22Rv1 (cell line): ENCODE measurements around the gene FBH1.

ENCODE experiments used
- H3K27ac ChIP-seq: fragments of 450-650 bp; 2 replicates; pipeline ENCODE4 v1.5.1; 2017
- ZFX ChIP-seq: fragments of 450-650 bp; IDR thresholded peaks from 2 replicates; pipeline ENCODE4 v1.6.1; 2017; ENCODE audit warnings: antibody characterized with exemption, borderline replicate concordance
- TF ChIP-seq, protein P1 (sequence below): fragments of 450-650 bp; IDR thresholded peaks from 2 replicates; pipeline ENCODE4 v1.5.1; 2017; ENCODE audit warnings: mild to moderate bottlenecking

The FBH1 gene

DNA sequence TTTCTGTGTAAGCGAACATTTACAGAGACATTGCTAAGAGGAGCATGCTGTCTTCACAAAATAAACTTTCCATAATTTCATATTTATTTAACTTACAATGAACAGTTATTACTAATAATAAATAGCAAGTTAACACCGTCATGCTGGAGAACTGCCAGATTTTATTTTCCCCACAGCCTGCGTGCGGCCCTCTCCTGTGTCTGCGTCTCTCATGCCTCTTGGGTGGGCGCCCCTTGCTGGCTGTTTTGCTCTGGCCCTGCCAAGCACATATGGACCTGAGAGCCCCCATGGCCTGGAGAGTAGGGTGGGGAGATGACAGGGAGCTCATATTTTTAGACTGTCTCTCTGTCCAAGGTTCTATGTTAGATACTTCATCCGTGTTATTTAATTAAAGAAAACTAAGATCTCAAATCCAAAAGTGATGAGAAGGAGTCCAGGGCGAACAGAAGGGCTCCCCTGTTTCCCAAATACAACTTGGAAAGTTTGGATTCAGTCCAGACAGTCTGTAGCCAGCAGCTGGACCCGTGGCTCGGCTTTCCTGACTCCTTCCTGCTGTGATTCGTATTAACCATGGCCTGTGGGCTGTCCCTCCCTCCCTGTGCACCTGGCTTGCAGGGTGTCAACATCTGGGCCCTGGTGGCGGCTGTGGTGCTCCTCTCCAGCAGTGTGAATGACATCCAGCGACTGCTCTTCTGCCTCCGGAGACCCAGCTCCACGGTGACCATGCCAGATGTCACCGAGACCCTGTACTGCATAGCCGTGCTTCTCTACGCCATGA lies 20.5 kb downstream of the FBH1 start:
- TF ChIP-seq, protein P1, sequence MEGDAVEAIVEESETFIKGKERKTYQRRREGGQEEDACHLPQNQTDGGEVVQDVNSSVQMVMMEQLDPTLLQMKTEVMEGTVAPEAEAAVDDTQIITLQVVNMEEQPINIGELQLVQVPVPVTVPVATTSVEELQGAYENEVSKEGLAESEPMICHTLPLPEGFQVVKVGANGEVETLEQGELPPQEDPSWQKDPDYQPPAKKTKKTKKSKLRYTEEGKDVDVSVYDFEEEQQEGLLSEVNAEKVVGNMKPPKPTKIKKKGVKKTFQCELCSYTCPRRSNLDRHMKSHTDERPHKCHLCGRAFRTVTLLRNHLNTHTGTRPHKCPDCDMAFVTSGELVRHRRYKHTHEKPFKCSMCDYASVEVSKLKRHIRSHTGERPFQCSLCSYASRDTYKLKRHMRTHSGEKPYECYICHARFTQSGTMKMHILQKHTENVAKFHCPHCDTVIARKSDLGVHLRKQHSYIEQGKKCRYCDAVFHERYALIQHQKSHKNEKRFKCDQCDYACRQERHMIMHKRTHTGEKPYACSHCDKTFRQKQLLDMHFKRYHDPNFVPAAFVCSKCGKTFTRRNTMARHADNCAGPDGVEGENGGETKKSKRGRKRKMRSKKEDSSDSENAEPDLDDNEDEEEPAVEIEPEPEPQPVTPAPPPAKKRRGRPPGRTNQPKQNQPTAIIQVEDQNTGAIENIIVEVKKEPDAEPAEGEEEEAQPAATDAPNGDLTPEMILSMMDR: no peak
- no peak for TF ChIP-seq ZFX

DNA sequence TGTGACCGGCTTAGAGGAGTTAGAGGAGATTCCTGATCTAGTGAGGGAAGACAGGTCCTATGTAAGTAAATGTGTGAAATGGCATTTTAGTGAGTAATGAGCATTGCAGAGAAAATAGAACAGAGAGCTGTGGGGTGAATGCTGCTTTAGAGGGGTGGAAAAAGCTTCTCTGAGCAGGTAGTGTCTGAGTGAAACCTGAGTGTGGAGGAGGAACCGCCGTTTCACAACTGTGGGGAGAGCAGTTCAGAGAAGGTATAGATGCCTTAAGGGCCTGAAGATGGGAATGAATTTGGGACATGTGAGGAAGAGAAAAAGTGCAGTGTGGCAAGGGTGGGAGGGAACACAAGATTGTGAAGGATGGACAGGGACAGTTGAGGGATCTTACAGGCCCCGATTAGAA lies 21.6 kb downstream of the FBH1 start:
- no peak overlapping the region for H3K27ac ChIP-seq
- no peak for TF ChIP-seq ZFX
- TF ChIP-seq, protein P1: no peak

More for the DNA sequence above, 20.5 kb downstream of the FBH1 start:
- H3K27ac ChIP-seq: no peak overlapping the region

DNA sequence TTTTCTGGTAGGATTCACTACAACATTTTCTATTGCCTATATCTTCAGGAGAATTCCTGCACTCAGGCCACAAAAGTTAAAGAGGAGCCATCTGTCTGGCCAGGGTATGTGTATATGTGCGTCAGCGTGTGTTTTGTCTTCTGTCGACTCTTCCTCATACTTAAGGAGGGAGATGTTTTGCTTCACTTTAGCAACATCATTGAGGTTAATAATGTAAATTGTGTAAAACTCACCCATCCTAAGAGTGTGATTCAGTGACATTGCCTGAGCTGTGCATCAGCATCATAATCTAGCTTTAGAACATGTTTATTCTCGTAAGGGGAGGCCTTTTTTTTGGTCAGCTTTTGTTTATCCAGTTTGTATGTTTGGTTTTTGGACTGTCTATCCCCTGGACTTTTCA lies 23.7 kb downstream of the FBH1 start:
- TF ChIP-seq ZFX: no peak
- TF ChIP-seq, protein P1: no peak
- no peak overlapping the region for H3K27ac ChIP-seq

DNA sequence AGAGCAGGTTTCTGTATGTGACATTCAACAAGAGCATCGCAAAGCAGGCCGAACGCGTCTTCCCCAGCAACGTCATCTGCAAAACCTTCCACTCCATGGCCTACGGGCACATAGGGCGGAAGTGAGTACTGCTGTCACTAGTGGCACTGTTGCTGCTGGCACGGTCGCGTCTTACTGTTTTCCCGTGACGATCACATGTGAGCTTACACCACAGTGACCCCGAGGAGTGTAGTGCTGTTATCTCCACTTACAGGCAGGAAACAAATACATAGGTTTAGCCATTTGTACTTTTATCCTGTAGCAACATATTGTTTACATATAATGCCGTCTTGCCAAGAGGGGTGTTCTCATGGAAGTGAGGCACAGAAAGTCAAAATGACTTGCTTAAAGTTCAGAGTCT lies 25.4 kb downstream of the FBH1 start:
- TF ChIP-seq, protein P1: no peak
- TF ChIP-seq ZFX: no peak
- H3K27ac ChIP-seq: no peak overlapping the region

DNA sequence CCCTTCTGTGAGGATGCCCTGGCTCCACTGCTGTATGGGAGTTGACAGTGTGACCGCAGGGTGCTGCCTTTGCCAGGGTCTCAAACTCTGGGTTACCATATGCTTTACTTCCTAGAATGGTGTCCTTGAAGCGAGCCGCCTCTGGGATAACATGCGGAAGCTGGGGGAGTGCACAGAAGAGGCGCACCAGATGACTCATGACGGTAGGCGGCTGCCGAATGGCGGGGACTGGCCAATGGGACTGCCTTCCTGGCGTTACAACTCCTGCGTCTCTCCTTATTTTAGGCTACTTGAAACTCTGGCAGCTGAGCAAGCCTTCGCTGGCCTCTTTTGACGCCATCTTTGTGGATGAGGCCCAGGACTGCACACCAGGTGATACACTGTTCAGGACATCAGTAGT lies 27.3 kb downstream of the FBH1 start:
- H3K27ac ChIP-seq: no peak overlapping the region
- no peak for TF ChIP-seq ZFX
- TF ChIP-seq, protein P1: no peak

DNA sequence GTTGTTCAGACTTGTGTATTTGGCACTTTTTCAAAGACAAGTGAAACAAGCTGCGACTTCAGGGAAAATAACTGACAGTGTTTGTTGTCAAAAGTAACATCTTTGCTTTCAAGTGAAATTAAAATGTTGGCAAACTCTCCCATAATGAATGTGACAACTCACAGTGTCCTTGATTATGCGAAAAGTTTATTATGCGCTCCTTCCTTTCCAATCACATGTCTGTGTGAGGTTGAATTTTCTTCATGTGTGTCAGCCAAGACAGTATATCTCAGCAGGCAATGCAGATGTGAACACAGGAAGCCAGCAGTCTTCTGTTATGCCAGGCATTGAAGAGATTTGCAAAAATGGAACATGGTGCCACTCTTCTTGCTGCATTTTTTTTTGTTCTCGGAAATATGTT lies 28.7 kb downstream of the FBH1 start:
- H3K27ac ChIP-seq: no peak overlapping the region
- no peak for TF ChIP-seq ZFX
- TF ChIP-seq, protein P1: no peak

DNA sequence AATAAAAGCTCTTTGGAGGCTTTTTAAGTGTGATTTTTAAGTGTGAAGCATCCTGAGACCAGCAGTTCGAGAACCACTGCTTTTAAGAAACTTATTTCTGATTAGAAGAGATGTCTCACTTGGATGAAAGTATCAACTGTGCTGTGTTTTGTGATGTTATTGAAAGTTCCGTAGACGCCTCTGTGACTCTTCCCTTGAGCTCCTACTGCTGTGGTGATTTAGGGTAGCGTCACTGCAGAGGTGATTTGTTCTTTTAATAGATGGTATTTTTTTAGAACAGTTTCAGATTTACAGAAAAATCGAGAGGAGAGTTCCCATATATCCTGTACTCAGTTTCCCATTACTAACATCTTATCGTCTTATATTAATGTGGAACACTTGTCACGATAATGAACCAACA lies 29.5 kb downstream of the FBH1 start:
- no peak overlapping the region for H3K27ac ChIP-seq
- TF ChIP-seq, protein P1: no peak
- no peak for TF ChIP-seq ZFX
